HepG2 (cell line): ENCODE measurements around the gene NME2. TPM values are rescaled to one million over a fixed set of nuclear protein-coding genes. Genes with fewer than 3 reads are reported as not detected.

Source experiments
- AGO2 ChIP-seq: fragments of 200-400 bp; formaldehyde crosslinking; optimal IDR thresholded peaks from 2 replicates; pipeline ENCODE3; 2017; ENCODE audit warnings: mild to moderate bottlenecking, low read depth, low read length, moderate library complexity
- CCAR2 ChIP-seq: fragments of 200-400 bp; formaldehyde crosslinking; optimal IDR thresholded peaks from 2 replicates; pipeline ENCODE3; 2018; ENCODE audit warnings: low read depth, mild to moderate bottlenecking, low read length, moderate library complexity
- FOXP1 ChIP-seq, 2 experiments: fragments of 450-650 bp in 1 of 2; IDR thresholded peaks; 2 replicates each; pipeline ENCODE4 v1.6.1; 2017 to 2018; ENCODE audit warnings: antibody characterized with exemption in 1 of 2
- KAT7 ChIP-seq: IDR thresholded peaks from 2 replicates; pipeline ENCODE4 v1.6.1; 2018; ENCODE audit warnings: borderline replicate concordance, missing compliant biosample characterization
- MYNN ChIP-seq: sonication (generic); formaldehyde crosslinking; IDR thresholded peaks from 2 replicates; pipeline ENCODE4 v1.4.0; 2020; ENCODE audit warnings: mild to moderate bottlenecking, low read depth, missing genetic modification reagents
- PHF21A ChIP-seq: sonication (generic); formaldehyde crosslinking; IDR thresholded peaks from 2 replicates; pipeline ENCODE4 v1.5.0; 2020; ENCODE audit warnings: mild to moderate bottlenecking, missing genetic modification reagents
- STAT5B ChIP-seq: sonication (generic); formaldehyde crosslinking; IDR thresholded peaks from 2 replicates; pipeline ENCODE4 v1.4.0; 2020; ENCODE audit warnings: missing genetic modification reagents
- TAF15 ChIP-seq: fragments of 200-400 bp; formaldehyde crosslinking; IDR thresholded peaks from one replicate; pipeline ENCODE4 v1.6.1; 2018; ENCODE audit warnings: mild to moderate bottlenecking, low read depth, low read length; ENCODE audit not compliant: poor library complexity, severe bottlenecking
- TBL1XR1 ChIP-seq: fragments of 150-350 bp; IDR thresholded peaks from 2 replicates; pipeline ENCODE4 v1.6.1; 2014; ENCODE audit warnings: borderline replicate concordance, low read length; ENCODE audit not compliant: partially characterized antibody
- TP53 ChIP-seq: sonication (generic); formaldehyde crosslinking; conservative IDR thresholded peaks from 2 replicates; pipeline ENCODE4 v1.4.0; 2020; ENCODE audit warnings: missing genetic modification reagents
- ZBTB1 ChIP-seq: sonication (generic); formaldehyde crosslinking; IDR thresholded peaks from 2 replicates; pipeline ENCODE4 v1.4.0; 2020; ENCODE audit warnings: missing genetic modification reagents, borderline replicate concordance
- ZBTB8A ChIP-seq: sonication (generic); formaldehyde crosslinking; IDR thresholded peaks from 2 replicates; pipeline ENCODE4 v1.4.0; 2020; ENCODE audit warnings: mild to moderate bottlenecking, low read depth, missing genetic modification reagents, borderline replicate concordance
- ZFP62 ChIP-seq: sonication (generic); formaldehyde crosslinking; IDR thresholded peaks from 2 replicates; pipeline ENCODE4 v1.4.0; 2020; ENCODE audit warnings: missing genetic modification reagents
- ZNF101 ChIP-seq: sonication (generic); formaldehyde crosslinking; IDR thresholded peaks from 2 replicates; pipeline ENCODE4 v1.4.0; 2020; ENCODE audit warnings: mild to moderate bottlenecking, low read depth, missing genetic modification reagents, borderline replicate concordance
- ZNF205 ChIP-seq: IDR thresholded peaks from 2 replicates; pipeline ENCODE4 v1.6.1; 2018; ENCODE audit warnings: missing biosample characterization, missing genetic modification reagents
- ZNF335 ChIP-seq: sonication (generic); formaldehyde crosslinking; IDR thresholded peaks from 2 replicates; pipeline ENCODE4 v1.4.0; 2020; ENCODE audit warnings: missing genetic modification reagents
- ZNF549 ChIP-seq: sonication (generic); formaldehyde crosslinking; IDR thresholded peaks from 2 replicates; pipeline ENCODE4 v1.5.0; 2020; ENCODE audit warnings: missing genetic modification reagents
- ZNF607 ChIP-seq: sonication (generic); formaldehyde crosslinking; IDR thresholded peaks from 2 replicates; pipeline ENCODE4 v1.5.1; 2020; ENCODE audit warnings: missing genetic modification reagents, mild to moderate bottlenecking, borderline replicate concordance
- polyA plus RNA-seq, 8 experiments: library from polyadenylated mRNA; depleted of rRNA in 3 of 8; stranded (reverse) in 7 of 8; unstranded in 1 of 8; fragments of >200 nt; fragmentation: Illumina TruSeq in 4 of 8; extraction: Trizol in 4 of 8; gene quantifications; 2 replicates each; pipeline versions ENCODE4 v1.2.1 to v1.2.3, GENCODE V29; 2011 to 2016; ENCODE audit warnings: low read depth in 4 of 8, missing spikeins in 1 of 8, mixed read lengths in 1 of 8; ENCODE audit not compliant: insufficient read depth in 1 of 8
- total RNA-seq, 5 experiments: library from RNA; depleted of rRNA; stranded (reverse); fragments of >200 nt; fragmentation: Illumina TruSeq; extraction: Trizol; gene quantifications; 2 replicates each; pipeline ENCODE4 v1.2.3, GENCODE V29; 2016; ENCODE audit warnings: low read depth in 1 of 5
- TF ChIP-seq, protein P1 (sequence below): sonication (generic); formaldehyde crosslinking; IDR thresholded peaks from 2 replicates; pipeline ENCODE4 v1.4.0; 2020; ENCODE audit warnings: mild to moderate bottlenecking, missing genetic modification reagents
- TF ChIP-seq, protein P2 (sequence below): sonication (generic); formaldehyde crosslinking; IDR thresholded peaks from 2 replicates; pipeline ENCODE4 v1.5.1; 2020; ENCODE audit warnings: missing genetic modification reagents, mild to moderate bottlenecking, borderline replicate concordance
- TF ChIP-seq, protein P3 (sequence below): sonication (generic); formaldehyde crosslinking; IDR thresholded peaks from 2 replicates; pipeline ENCODE4 v1.5.0; 2020; ENCODE audit warnings: missing genetic modification reagents
- TF ChIP-seq, protein P4 (sequence below): sonication (generic); formaldehyde crosslinking; IDR thresholded peaks from 2 replicates; pipeline ENCODE4 v1.4.0; 2020; ENCODE audit warnings: mild to moderate bottlenecking, missing genetic modification reagents
- TF ChIP-seq, protein P5 (sequence below): sonication (generic); formaldehyde crosslinking; IDR thresholded peaks from 2 replicates; pipeline ENCODE4 v1.4.0; 2020; ENCODE audit warnings: missing genetic modification reagents

NME2 gene
- total and polyA plus RNA-seq, 2 of the 13 experiments (the other 11 are each of a cell fraction or from before 2014, with no cell fraction given): 790 to 1,213 TPM

DNA sequence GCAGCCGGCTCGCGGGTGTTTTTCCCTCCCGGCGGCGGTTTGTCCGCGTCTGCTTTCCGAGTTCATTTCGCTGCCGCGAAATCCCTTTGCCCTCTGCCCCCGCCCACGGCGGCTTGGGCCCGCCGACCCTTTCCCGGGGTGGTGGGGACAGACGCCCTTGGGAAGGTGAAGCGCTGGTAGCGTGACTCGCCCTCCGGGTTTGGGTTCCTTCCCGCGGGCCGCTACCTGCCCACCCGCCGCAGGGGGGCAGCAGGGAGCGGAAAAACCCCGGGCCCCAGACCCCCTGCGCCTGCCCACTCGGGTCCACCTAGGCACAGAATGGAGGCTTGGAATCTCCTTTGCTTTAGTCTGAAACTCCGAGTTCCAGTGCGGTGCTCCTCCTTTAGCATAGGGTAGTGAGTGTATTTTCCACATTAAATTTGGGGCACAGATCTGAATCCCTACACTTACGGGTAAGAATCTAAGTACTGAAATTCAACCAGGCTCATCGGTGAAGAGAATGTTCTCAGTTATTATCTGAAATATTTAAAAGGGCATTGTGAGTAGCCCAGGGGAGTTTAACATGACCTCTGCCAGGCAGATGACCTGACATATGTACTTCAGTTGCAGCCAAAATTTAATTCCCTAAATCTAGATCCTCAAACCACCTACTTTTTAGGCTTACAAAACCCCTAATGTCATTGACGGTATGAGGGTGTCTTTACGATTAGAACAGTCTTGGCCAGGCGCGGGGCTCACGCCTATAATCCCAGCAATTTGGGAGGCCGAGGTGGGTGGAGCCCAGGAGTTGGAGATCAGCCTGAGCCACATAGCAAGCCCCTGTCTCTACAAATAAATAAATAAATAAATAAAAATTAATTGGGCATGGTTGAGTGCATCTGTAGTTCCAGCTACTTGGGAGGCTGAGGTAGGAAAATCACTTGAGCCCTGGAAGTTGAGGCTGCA is 1.0 kb downstream of the NME2 start (continued):
- TF ChIP-seq, protein P1, sequence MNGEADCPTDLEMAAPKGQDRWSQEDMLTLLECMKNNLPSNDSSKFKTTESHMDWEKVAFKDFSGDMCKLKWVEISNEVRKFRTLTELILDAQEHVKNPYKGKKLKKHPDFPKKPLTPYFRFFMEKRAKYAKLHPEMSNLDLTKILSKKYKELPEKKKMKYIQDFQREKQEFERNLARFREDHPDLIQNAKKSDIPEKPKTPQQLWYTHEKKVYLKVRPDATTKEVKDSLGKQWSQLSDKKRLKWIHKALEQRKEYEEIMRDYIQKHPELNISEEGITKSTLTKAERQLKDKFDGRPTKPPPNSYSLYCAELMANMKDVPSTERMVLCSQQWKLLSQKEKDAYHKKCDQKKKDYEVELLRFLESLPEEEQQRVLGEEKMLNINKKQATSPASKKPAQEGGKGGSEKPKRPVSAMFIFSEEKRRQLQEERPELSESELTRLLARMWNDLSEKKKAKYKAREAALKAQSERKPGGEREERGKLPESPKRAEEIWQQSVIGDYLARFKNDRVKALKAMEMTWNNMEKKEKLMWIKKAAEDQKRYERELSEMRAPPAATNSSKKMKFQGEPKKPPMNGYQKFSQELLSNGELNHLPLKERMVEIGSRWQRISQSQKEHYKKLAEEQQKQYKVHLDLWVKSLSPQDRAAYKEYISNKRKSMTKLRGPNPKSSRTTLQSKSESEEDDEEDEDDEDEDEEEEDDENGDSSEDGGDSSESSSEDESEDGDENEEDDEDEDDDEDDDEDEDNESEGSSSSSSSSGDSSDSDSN: peak; percentile 54
- TF ChIP-seq TAF15: peak; percentile 97
- peak; percentile 65 for TF ChIP-seq CCAR2
- TF ChIP-seq ZNF205 (CRISPR knock-in tag): peak; percentile 79; the same call in 1 of the 2 replicates
- TF ChIP-seq FOXP1 (IDR thresholded peaks at IDR 0.05): no peak
- no peak for TF ChIP-seq FOXP1 (CRISPR knock-in tag; IDR thresholded peaks at IDR 0.05)
- no peak for TF ChIP-seq ZFP62 (CRISPR knock-in tag)
- TF ChIP-seq ZNF101 (CRISPR knock-in tag): no peak
- TF ChIP-seq TBL1XR1: no peak
- TF ChIP-seq, protein P2, sequence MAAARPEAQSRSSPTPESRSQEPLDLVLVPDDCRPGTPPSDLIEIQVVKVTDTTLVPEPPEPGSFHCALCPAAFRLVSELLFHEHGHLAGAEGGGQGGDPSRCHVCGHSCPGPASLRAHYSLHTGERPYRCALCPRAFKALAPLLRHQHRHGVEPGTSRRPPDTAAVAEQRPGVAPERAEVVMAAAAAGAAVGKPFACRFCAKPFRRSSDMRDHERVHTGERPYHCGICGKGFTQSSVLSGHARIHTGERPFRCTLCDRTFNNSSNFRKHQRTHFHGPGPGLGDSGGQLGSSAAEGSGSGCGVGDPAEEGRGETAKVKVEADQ (CRISPR knock-in tag): peak; percentile 21; the same call in 1 of the 2 replicates
- TF ChIP-seq, protein P3, sequence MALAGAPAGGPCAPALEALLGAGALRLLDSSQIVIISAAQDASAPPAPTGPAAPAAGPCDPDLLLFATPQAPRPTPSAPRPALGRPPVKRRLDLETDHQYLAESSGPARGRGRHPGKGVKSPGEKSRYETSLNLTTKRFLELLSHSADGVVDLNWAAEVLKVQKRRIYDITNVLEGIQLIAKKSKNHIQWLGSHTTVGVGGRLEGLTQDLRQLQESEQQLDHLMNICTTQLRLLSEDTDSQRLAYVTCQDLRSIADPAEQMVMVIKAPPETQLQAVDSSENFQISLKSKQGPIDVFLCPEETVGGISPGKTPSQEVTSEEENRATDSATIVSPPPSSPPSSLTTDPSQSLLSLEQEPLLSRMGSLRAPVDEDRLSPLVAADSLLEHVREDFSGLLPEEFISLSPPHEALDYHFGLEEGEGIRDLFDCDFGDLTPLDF (CRISPR knock-in tag): no peak
- no peak for TF ChIP-seq STAT5B (CRISPR knock-in tag)
- TF ChIP-seq, protein P4, sequence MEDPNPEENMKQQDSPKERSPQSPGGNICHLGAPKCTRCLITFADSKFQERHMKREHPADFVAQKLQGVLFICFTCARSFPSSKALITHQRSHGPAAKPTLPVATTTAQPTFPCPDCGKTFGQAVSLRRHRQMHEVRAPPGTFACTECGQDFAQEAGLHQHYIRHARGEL (CRISPR knock-in tag): no peak
- no peak for TF ChIP-seq KAT7 (CRISPR knock-in tag)
- no peak for TF ChIP-seq ZNF335 (CRISPR knock-in tag)
- TF ChIP-seq, protein P5, sequence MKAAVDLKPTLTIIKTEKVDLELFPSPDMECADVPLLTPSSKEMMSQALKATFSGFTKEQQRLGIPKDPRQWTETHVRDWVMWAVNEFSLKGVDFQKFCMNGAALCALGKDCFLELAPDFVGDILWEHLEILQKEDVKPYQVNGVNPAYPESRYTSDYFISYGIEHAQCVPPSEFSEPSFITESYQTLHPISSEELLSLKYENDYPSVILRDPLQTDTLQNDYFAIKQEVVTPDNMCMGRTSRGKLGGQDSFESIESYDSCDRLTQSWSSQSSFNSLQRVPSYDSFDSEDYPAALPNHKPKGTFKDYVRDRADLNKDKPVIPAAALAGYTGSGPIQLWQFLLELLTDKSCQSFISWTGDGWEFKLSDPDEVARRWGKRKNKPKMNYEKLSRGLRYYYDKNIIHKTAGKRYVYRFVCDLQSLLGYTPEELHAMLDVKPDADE: no peak
- 0 out of 2 replicates have a peak, but pooled peaks have one; percentile 13 for TF ChIP-seq TP53 (CRISPR knock-in tag)
- TF ChIP-seq ZNF549 (CRISPR knock-in tag): no peak
- no peak for TF ChIP-seq ZBTB1
- no peak for TF ChIP-seq ZBTB8A (CRISPR knock-in tag)
- no peak; the same call in 1 of the 2 replicates for TF ChIP-seq MYNN (CRISPR knock-in tag)
- TF ChIP-seq AGO2: peak; percentile 91
- TF ChIP-seq PHF21A (CRISPR knock-in tag): no peak
- no peak; the same call in 1 of the 2 replicates for TF ChIP-seq ZNF607 (CRISPR knock-in tag)
